GM20000 (cell line): Measurements from ENCODE around the gene ZNF556.

Experiments
- DNase-seq: peaks from one replicate; pipeline ENCODE4 v3.0.0; 2012; ENCODE audit warnings: low spot score
- CTCF ChIP-seq: IDR thresholded peaks from 2 replicates; pipeline ENCODE4 v1.5.1; 2012; ENCODE audit warnings: mild to moderate bottlenecking, control low read depth; ENCODE audit errors: extremely low read depth, missing control alignments

ZNF556 gene

GRCh38 chr19:2827022-2827421 lies 40.1 kb upstream of the ZNF556 start:
- TF ChIP-seq CTCF = no peak
- no peak for DNase-seq

- no peak for DNase-seq
Observed at GRCh38 chr19:2827840-2828489, 39.2 kb upstream of the ZNF556 start.

GRCh38 chr19:2834294-2834871 lies 32.8 kb upstream of the ZNF556 start:
- TF ChIP-seq CTCF = no peak
- no peak for DNase-seq

More at GRCh38 chr19:2827840-2828489, 39.2 kb upstream of the ZNF556 start:
- TF ChIP-seq CTCF = no peak

- TF ChIP-seq CTCF = no peak
- no peak for DNase-seq
Observed at GRCh38 chr19:2837430-2837829, 29.7 kb upstream of the ZNF556 start.

- peak; percentile 100 for DNase-seq
- peak; percentile 8 for TF ChIP-seq CTCF
Observed at GRCh38 chr19:2840794-2841791, 26.0 kb upstream of the ZNF556 start, which contains the start of gene ZNF555. Gene ZNF555 (plus strand): TSS chr19:2841475. CDS start chr19:2841573, 98 bp downstream.

- TF ChIP-seq CTCF = no peak
- no peak for DNase-seq
Observed at GRCh38 chr19:2841855-2842574, 25.1 kb upstream of the ZNF556 start.
